AG08396 (cell line): Measurements from ENCODE around the gene UCMA.

ENCODE experiments used
- DNase-seq: peaks from one replicate; pipeline ENCODE4 v3.0.0; 2012; ENCODE audit warnings: low spot score, mixed read lengths

Gene UCMA

DNA sequence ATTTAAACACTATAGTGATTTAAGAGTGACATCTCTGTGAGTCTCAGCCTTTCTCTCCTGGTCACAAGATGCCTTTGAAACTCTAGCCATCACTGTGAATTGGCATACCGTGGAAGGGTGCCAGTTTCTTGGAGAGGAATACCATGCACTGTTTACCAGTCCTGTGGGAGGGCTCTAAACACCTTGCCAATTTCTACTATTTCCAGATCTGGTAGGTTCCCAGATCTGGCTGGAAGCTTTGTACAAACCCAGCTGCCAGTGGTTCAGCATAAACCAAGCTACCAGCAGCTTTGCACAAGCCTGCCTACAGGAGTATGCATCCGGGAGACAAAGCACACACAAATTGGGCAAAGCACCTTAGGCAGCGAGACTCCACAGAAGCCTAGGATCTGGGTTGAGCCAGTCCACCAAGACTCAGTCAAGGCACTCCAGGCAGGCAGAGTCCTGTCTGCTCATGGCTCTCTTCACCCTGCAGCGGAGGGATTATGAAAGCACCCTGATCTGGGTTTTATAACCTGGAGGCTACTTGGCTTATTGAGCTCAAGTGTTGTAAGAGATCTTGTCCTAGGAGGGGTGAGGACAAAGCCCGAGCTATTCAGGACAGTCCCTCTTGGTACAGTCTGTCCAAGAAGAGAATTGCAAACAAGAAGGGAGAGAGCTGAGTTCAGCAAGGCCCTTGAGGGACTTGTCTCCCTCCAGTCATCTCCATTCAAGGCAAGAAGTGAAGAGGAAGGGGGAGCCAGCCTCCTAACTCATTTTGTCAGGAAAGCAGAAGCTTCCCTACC is 49.3 kb downstream of the UCMA start:
- no peak for DNase-seq

DNA sequence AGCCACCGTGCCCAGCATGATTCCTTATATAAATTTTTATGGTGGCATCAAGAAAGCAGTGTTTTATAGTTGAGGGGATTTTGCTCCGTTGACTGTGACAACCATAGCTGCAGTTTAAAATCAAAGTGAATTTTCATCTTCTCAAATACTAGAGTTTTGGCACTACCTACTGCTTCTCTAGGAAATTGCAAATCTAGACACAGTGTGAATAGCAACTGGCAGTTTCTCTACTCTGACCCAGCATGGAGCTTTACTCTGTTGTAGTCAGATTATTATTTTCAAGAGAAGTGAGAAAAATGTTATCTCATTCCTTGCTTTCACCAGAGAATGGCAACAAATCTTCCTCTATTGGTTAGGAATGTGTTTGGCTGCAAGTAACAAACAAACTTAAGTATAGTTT is 49.9 kb downstream of the UCMA start:
- no peak for DNase-seq

DNA sequence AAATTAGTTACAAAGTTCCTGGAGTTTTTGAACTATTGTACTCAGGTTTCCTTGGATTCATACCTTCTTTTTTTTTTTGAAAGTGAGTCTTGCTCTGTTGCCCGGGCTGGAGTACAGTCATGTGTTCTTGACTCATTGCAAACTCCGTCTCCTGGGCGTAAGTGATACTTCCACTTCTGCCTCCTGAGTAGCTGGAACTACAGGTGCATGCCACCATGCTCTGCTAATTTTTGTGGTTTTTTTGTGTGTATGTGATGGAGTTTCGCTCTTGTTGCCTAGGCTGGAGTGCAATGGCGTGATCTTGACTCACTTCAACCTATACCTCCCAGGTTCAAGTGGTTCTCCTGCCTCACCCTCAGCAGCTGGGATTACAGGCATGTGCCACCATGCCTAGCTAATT is 50.5 kb downstream of the UCMA start:
- DNase-seq = no peak

DNA sequence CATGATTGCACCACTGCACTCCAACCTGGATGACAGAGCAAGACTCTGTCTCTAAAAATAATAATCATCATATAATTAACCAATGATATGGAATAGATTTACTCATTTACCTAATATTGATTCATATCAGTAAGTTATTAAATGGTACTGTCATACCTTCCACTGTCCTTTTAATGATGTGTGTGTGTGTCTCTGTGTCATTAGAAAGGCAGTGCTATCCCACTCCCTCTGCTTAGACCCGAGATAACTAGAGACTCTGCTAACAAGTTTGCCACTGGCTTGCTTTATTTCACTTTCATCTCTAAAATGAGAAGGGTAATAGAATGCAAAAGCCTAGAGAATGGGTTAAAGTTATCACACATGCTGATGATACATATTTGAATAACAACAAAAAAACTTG is 51.8 kb downstream of the UCMA start:
- DNase-seq = no peak

DNA sequence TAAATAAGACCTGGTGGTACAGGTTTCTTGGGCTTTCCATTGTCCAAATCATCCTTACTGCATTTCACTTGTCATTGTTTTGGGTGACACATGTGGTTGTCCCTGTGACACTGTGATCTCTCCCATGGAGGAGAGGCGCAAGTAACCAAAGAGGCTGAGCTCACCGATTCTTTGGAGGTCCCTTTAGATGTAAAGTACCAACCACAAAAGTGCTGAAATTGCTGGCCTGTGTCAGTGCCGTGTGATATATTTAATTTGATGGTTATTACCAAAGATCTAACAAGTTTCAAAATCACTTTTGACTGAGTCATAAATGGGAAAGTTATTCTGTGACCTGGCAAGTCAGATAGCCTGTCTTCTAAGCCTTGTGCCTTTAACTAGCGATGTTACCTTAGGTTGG is 53.4 kb downstream of the UCMA start:
- DNase-seq = no peak

DNA sequence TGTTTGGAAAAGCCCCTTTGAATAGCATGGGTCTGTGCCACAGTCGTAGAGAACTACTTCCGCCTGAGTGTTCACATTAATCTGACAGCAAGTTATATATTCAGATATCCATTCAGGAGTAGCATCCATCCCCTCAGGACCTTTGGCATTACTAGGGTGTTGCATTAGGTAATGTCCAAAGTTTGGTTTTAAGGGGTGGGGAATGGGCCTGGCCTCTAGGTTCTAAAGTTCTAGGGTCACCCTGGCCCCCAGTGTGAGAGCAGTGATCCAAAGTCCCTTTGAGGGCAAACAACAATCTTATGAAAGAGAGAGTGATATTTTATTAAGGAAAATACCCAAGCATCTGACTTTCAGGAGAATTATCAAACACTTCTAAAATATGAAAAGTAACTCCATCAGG is 60.6 kb downstream of the UCMA start:
- no peak for DNase-seq
